Fibroblast of peridontal ligament (primary cell): ENCODE results near the gene BORCS6.
"Not testable (repeated sequence)": the region's sequence is repeated elsewhere in the genome, so short reads cannot be mapped to it uniquely, and the experiment has no call there.

ENCODE experiments used
- DNase-seq: peaks from one replicate; pipeline ENCODE4 v3.0.0-alpha.2; 2010; ENCODE audit errors: extremely low read depth

Gene BORCS6

GRCh38 chr17:8173056-8173870 lies 16.7 kb downstream of the BORCS6 start:
- DNase-seq = peak; percentile 97

- not testable (repeated sequence) for DNase-seq
Observed at GRCh38 chr17:8170186-8170585, 19.8 kb downstream of the BORCS6 start.

- DNase-seq = no peak
Observed at GRCh38 chr17:8167526-8167925, 22.5 kb downstream of the BORCS6 start.

- DNase-seq = no peak
Observed at GRCh38 chr17:8166731-8167130, 23.2 kb downstream of the BORCS6 start.

- DNase-seq = no peak
Observed at GRCh38 chr17:8164815-8165131, 25.2 kb downstream of the BORCS6 start.

GRCh38 chr17:8163978-8164814 lies 25.8 kb downstream of the BORCS6 start:
- no peak for DNase-seq

GRCh38 chr17:8162997-8163977 lies 26.7 kb downstream of the BORCS6 start:
- DNase-seq = no peak

GRCh38 chr17:8162233-8162996 lies 27.6 kb downstream of the BORCS6 start, which contains the start of gene VAMP2:
VAMP2 (minus strand) TSS chr17:8162948; CDS start chr17:8162879, 69 bp downstream.
- DNase-seq = peak; percentile 50

GRCh38 chr17:8161289-8162232 lies 28.4 kb downstream of the BORCS6 start:
- no peak for DNase-seq

- no peak for DNase-seq
Observed at GRCh38 chr17:8160741-8161221, 29.2 kb downstream of the BORCS6 start.

- no peak for DNase-seq
Observed at GRCh38 chr17:8160224-8160577, 29.8 kb downstream of the BORCS6 start.

- no peak for DNase-seq
Observed at GRCh38 chr17:8159459-8160223, 30.3 kb downstream of the BORCS6 start.

GRCh38 chr17:8159032-8159400 lies 31.0 kb downstream of the BORCS6 start:
- DNase-seq = no peak

GRCh38 chr17:8158267-8159031 lies 31.5 kb downstream of the BORCS6 start:
- DNase-seq = peak; percentile 92

GRCh38 chr17:8156246-8156992 lies 33.6 kb downstream of the BORCS6 start:
- peak; percentile 100 for DNase-seq

GRCh38 chr17:8155996-8156245 lies 34.1 kb downstream of the BORCS6 start:
- no peak for DNase-seq

- peak; percentile 40 for DNase-seq
Observed at GRCh38 chr17:8155231-8155995, 34.6 kb downstream of the BORCS6 start.
